Chondrocyte (in vitro differentiated cells): ENCODE data around the gene ELAVL4. TPM values are rescaled to one million over a fixed set of nuclear protein-coding genes. Genes with fewer than 3 reads are reported as not detected.
A peak's percentile ranks its signal among the peaks of the same experiment; 100 is the strongest.

Experiments
- DNase-seq: peaks from one replicate; pipeline ENCODE4 v3.0.0; 2021; ENCODE audit warnings: mixed read lengths, low spot score
- H3K27ac Mint-ChIP-seq: one replicate; pipeline ENCODE4 v1.8.0; 2021; ENCODE audit warnings: mild to moderate bottlenecking, moderate library complexity, mixed read lengths; ENCODE audit not compliant: unreplicated experiment
- H3K27me3 Mint-ChIP-seq: 2 replicates; pipeline ENCODE4 v1.8.0; 2021; ENCODE audit warnings: low read depth, mixed read lengths
- H3K36me3 Mint-ChIP-seq: 2 replicates; pipeline ENCODE4 v1.8.0; 2021; ENCODE audit warnings: low read depth, mixed read lengths
- H3K4me1 Mint-ChIP-seq: 2 replicates; pipeline ENCODE4 v1.8.0; 2021; ENCODE audit warnings: low read depth, mild to moderate bottlenecking, mixed read lengths
- H3K4me3 Mint-ChIP-seq: one replicate; pipeline ENCODE4 v1.8.0; 2021; ENCODE audit warnings: mild to moderate bottlenecking, moderate library complexity, mixed read lengths; ENCODE audit not compliant: unreplicated experiment
- H3K9me3 Mint-ChIP-seq: 2 replicates; pipeline ENCODE4 v1.8.0; 2021; ENCODE audit warnings: low read depth, mixed read lengths
- total RNA-seq: library from RNA; stranded (reverse); gene quantifications from 3 replicates; pipeline ENCODE4 v1.2.1, GENCODE V29; 2021
- TF ChIP-seq, protein P1 (sequence below): fragments of 200-600 bp; sonication (generic); IDR thresholded peaks from 2 replicates; pipeline ENCODE4 v1.5.0; 2021; ENCODE audit warnings: antibody characterized with exemption, mild to moderate bottlenecking, moderate library complexity

The ELAVL4 gene
- total RNA-seq, 1 donor from 2014 or later, result not detected

DNA sequence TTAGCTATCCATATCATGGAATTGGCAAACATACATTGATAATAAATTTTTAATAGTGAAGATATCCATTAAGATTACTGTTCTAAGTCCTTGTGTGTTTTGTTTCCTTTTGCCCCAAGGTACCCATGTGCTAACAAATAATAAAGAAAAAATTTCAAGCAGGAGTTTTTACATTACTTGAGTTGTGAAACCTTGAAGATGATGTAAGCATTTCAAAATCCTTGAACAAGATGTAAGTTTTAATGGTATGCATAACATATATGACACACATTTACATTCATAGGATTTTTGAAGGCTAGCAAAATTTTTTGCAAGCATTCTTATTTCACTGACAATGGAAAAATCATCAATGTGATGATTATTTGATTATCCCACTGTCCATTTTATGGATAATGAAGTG lies 10.9 kb upstream of the ELAVL4 start:
- H3K27me3 Mint-ChIP-seq, result no peaks in the 10 kb centered on the region
- H3K36me3 Mint-ChIP-seq, result no peaks in the 10 kb centered on the region
- no peak overlapping the region for H3K4me3 Mint-ChIP-seq
- no peaks in the 10 kb centered on the region for H3K4me1 Mint-ChIP-seq
- H3K9me3 Mint-ChIP-seq, result peaks cover 5% of the 10 kb centered on the region
- DNase-seq, result no peak
- TF ChIP-seq, protein P1, sequence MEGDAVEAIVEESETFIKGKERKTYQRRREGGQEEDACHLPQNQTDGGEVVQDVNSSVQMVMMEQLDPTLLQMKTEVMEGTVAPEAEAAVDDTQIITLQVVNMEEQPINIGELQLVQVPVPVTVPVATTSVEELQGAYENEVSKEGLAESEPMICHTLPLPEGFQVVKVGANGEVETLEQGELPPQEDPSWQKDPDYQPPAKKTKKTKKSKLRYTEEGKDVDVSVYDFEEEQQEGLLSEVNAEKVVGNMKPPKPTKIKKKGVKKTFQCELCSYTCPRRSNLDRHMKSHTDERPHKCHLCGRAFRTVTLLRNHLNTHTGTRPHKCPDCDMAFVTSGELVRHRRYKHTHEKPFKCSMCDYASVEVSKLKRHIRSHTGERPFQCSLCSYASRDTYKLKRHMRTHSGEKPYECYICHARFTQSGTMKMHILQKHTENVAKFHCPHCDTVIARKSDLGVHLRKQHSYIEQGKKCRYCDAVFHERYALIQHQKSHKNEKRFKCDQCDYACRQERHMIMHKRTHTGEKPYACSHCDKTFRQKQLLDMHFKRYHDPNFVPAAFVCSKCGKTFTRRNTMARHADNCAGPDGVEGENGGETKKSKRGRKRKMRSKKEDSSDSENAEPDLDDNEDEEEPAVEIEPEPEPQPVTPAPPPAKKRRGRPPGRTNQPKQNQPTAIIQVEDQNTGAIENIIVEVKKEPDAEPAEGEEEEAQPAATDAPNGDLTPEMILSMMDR, result no peak
- no peak overlapping the region for H3K27ac Mint-ChIP-seq

DNA sequence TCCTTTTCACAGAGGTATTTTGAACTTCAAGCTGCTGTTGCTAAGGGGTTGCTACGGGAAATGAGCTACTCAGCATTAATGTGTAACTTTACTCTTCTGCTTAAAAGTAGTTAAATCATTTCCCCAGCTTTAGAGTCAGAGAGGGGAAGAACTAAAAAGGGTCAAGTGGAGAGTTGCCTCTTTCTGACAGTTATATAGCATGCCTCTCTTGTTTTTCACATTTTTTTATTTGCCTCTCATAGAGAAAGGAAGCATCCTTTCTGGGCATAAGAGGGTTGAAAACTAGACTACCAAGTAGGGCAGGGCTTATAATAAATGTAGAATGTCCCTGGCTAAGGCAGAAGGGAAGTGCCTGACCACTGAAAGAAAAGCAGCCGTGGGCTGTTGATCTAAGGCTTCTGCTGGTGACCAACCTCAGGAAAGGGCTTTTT lies 10.1 kb upstream of the ELAVL4 start:
- no peaks in the 10 kb centered on the region for H3K4me1 Mint-ChIP-seq
- TF ChIP-seq, protein P1, result no peak
- DNase-seq, result no peak

DNA sequence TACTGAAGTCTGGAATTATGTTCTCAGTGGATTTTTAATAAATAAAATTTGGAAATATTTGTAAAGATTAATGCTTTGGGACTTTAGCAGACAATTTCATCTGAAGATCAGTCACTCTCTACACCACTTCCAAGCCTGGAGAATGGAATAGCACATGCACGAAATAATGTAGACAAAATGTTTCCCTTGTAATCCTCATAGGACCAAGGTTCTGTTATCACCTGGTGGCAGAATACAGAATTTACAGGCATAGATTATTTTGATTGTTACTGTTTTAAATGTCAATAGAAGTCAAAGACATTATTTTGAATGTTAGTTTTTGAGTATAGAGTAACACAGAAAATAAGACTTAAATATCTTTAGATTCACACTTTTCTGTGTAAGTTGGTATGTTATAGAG lies 9.1 kb upstream of the ELAVL4 start:
- no peaks in the 10 kb centered on the region for H3K9me3 Mint-ChIP-seq
- TF ChIP-seq, protein P1, result no peak
- no peaks in the 10 kb centered on the region for H3K36me3 Mint-ChIP-seq
- no peak overlapping the region for H3K27ac Mint-ChIP-seq
- H3K4me3 Mint-ChIP-seq, result no peak overlapping the region
- H3K4me1 Mint-ChIP-seq, result no peaks in the 10 kb centered on the region
- no peak for DNase-seq
- peaks cover 3% of the 10 kb centered on the region for H3K27me3 Mint-ChIP-seq

More for the DNA sequence above, 10.1 kb upstream of the ELAVL4 start:
- Mint-ChIP-seq H3K27me3 (peaks cover 1% of the 10 kb centered on the region), H3K9me3 (peaks cover 2% of the 10 kb centered on the region), H3K4me3 (no peak overlapping the region), H3K36me3 (no peaks in the 10 kb centered on the region), H3K27ac (no peak overlapping the region)

DNA sequence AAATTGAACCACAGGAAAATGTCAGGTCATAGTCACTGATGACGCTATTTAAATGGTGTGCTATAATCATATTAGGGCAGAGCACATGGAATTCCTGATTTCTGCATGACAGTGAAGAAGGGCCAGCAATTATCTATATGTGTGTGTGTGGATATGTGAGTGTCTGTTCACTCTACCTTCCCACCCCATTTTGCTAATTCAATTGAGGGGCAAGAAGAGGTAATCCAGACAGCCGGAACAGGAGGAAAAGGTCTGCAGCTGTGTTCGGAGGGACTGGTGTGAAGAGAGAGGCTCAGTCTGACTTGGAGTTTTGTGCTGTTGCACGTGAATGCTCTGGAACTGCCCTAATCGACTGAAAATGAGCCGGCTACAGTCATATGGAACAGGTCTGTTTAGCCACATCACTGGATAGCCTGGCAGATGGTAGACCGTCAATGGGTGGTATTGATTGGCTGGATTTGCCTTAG lies 5.1 kb upstream of the ELAVL4 start:
- Mint-ChIP-seq H3K27me3 (peaks cover 3% of the 10 kb centered on the region), H3K4me3 (no peak overlapping the region), H3K27ac (no peak overlapping the region), H3K9me3 (no peaks in the 10 kb centered on the region), H3K36me3 (no peaks in the 10 kb centered on the region), H3K4me1 (no peaks in the 10 kb centered on the region)
- DNase-seq, result no peak
- TF ChIP-seq, protein P1, result no peak

DNA sequence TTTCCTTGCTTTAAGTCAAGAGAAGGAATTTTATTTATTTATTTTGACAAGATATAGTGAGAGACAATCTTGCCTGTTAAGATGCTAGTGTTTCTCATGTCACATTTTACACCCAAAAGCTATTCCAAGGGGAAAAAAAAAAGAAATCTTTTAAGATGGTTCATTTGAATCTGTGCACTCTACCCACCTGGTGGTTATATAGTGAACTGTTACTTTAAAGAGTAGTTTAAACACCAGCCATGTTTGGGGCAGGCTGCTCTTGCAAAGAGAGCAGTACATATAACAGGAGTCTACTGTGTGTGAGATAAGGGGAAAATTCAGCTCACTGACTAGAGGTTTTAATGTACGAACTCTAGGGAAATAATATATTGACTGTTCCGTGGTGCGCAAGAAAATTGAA lies 3.3 kb upstream of the ELAVL4 start:
- TF ChIP-seq, protein P1, result peak; percentile 16
- Mint-ChIP-seq H3K4me1 (no peaks in the 10 kb centered on the region), H3K36me3 (no peaks in the 10 kb centered on the region), H3K9me3 (no peaks in the 10 kb centered on the region), H3K4me3 (no peak overlapping the region), H3K27ac (no peak overlapping the region), H3K27me3 (peaks cover 6% of the 10 kb centered on the region)
- no peak for DNase-seq
